GM19372 (cell line): Measurements from ENCODE around the gene PLXNA4.

ENCODE experiments used
- ATAC-seq: cut with Tn5 transposase; IDR thresholded peaks from one replicate; pipeline ENCODE4 v1.9.1; 2021; ENCODE audit warnings: mild to moderate bottlenecking, low read depth, moderate library complexity; ENCODE audit not compliant: unreplicated experiment

Gene PLXNA4

GRCh38 chr7:132504852-132505251 is 71.4 kb downstream of the PLXNA4 start:
- no peak for ATAC-seq

- ATAC-seq = no peak
These were observed 72.2 kb downstream of the PLXNA4 start for GRCh38 chr7:132504071-132504470.

GRCh38 chr7:132503415-132503814 is 72.9 kb downstream of the PLXNA4 start:
- no peak for ATAC-seq

GRCh38 chr7:132501956-132502355 is 74.3 kb downstream of the PLXNA4 start:
- no peak for ATAC-seq

GRCh38 chr7:132500727-132501440 is 75.4 kb downstream of the PLXNA4 start:
- ATAC-seq = no peak

GRCh38 chr7:132499487-132499886 is 76.8 kb downstream of the PLXNA4 start:
- no peak for ATAC-seq

- ATAC-seq = no peak
These were observed 77.2 kb downstream of the PLXNA4 start for GRCh38 chr7:132499065-132499464.

GRCh38 chr7:132498319-132498718 is 78.0 kb downstream of the PLXNA4 start:
- ATAC-seq = no peak

- no peak for ATAC-seq
These were observed 79.2 kb downstream of the PLXNA4 start for GRCh38 chr7:132497098-132497497.

- no peak for ATAC-seq
These were observed 80.3 kb downstream of the PLXNA4 start for GRCh38 chr7:132495936-132496335.

- no peak for ATAC-seq
These were observed 81.8 kb downstream of the PLXNA4 start for GRCh38 chr7:132494474-132494873.

GRCh38 chr7:132492823-132493445 is 83.3 kb downstream of the PLXNA4 start:
- no peak for ATAC-seq

- ATAC-seq = no peak
These were observed 84.8 kb downstream of the PLXNA4 start for GRCh38 chr7:132491391-132491945.

GRCh38 chr7:132490474-132490873 is 85.8 kb downstream of the PLXNA4 start:
- ATAC-seq = no peak

GRCh38 chr7:132489776-132490237 is 86.5 kb downstream of the PLXNA4 start:
- ATAC-seq = no peak

- no peak for ATAC-seq
These were observed 87.5 kb downstream of the PLXNA4 start for GRCh38 chr7:132488634-132489302.

GRCh38 chr7:132486274-132486610 is 90.0 kb downstream of the PLXNA4 start:
- ATAC-seq = no peak

- no peak for ATAC-seq
These were observed 90.5 kb downstream of the PLXNA4 start for GRCh38 chr7:132485600-132486273.

- no peak for ATAC-seq
These were observed 91.1 kb downstream of the PLXNA4 start for GRCh38 chr7:132485136-132485535.

- no peak for ATAC-seq
These were observed 93.4 kb downstream of the PLXNA4 start for GRCh38 chr7:132482866-132483265.

- no peak for ATAC-seq
These were observed 95.7 kb downstream of the PLXNA4 start for GRCh38 chr7:132480534-132480933.
